Type B pancreatic cell (in vitro differentiated cells): ENCODE data around the gene THSD4. TPM values are rescaled to one million over a fixed set of nuclear protein-coding genes. Genes with fewer than 3 reads are reported as not detected.

Experiments used
- DNase-seq: peaks from one replicate; pipeline ENCODE4 v3.0.0; 2021; ENCODE audit warnings: mixed read lengths; ENCODE audit not compliant: unreplicated experiment; ENCODE audit errors: extremely low spot score
- H3K27ac Mint-ChIP-seq: 2 replicates; pipeline ENCODE4 v1.8.0; 2021; ENCODE audit warnings: mild to moderate bottlenecking, mixed read lengths
- H3K27me3 Mint-ChIP-seq: 2 replicates; pipeline ENCODE4 v1.8.0; 2021; ENCODE audit warnings: mixed read lengths
- H3K36me3 Mint-ChIP-seq: 2 replicates; pipeline ENCODE4 v1.8.0; 2021; ENCODE audit warnings: mixed read lengths
- H3K4me1 Mint-ChIP-seq: one replicate; pipeline ENCODE4 v1.8.0; 2021; ENCODE audit warnings: mixed read lengths; ENCODE audit not compliant: unreplicated experiment
- H3K4me3 Mint-ChIP-seq: 2 replicates; pipeline ENCODE4 v1.8.0; 2021; ENCODE audit warnings: mild to moderate bottlenecking, mixed read lengths
- H3K9me3 Mint-ChIP-seq: 2 replicates; pipeline ENCODE4 v1.8.0; 2021; ENCODE audit warnings: mixed read lengths
- total RNA-seq: library from RNA; stranded (reverse); gene quantifications from 2 replicates; pipeline ENCODE4 v1.2.1, GENCODE V29; 2021; ENCODE audit warnings: low replicate concordance
- TF ChIP-seq, protein P1 (sequence below): fragments of 200-600 bp; sonication (generic); conservative IDR thresholded peaks from 2 replicates; pipeline ENCODE4 v1.5.0; 2021; ENCODE audit warnings: antibody characterized with exemption, mild to moderate bottlenecking

The THSD4 gene
- total RNA-seq, 1 donor from 2014 or later: 43.3 TPM

DNA sequence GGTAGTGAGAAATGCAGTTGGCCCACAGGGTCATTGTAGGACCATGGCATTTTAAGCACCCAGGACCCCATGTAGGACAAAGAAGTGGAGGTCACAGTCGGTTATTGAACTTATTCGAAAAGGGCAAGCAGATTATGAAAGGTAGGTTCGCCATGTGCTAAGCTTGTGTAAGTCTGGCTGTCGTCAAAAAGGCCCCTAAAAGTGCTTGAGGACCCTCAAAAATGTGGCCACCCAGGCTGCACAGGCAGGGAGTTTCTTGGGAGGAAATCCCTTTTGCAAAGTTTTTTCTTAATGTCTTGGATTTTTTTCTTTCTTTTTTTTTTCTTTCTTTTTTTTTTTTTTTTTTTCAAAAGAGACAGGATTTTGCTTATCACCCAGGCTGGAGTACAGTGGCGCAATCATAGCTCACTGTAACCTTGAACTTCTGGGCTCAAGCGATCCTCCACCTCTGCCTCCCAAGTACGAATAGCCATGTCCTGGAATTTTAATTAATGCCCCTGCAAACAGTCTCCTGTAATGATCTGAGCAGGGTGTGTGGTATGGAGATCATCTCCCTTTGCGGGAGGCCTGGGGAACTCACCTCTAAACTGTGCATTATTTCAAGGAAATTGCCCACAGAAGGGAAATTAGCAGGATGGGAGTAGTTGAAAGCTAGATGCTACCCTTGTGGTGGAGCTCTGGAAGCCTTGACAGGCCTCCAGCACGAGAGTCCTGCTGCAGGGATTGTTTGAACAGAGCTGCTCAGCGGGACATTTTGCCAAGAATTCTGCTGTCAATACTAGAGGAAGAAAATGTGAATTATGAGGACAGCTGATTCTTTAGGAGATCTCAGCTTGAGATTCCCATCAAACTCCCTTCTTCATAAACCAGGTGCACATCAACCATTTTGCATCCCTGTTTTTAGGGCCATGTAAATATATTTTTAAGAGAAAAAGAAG, 28.4 kb downstream of the THSD4 start:
- Mint-ChIP-seq H3K27ac (no peak overlapping the region), H3K9me3 (peaks cover 5% of the 10 kb centered on the region), H3K36me3 (peaks cover 4% of the 10 kb centered on the region), H3K27me3 (no peaks in the 10 kb centered on the region), H3K4me3 (no peak overlapping the region), H3K4me1 (peaks cover 19% of the 10 kb centered on the region)
- TF ChIP-seq, protein P1, sequence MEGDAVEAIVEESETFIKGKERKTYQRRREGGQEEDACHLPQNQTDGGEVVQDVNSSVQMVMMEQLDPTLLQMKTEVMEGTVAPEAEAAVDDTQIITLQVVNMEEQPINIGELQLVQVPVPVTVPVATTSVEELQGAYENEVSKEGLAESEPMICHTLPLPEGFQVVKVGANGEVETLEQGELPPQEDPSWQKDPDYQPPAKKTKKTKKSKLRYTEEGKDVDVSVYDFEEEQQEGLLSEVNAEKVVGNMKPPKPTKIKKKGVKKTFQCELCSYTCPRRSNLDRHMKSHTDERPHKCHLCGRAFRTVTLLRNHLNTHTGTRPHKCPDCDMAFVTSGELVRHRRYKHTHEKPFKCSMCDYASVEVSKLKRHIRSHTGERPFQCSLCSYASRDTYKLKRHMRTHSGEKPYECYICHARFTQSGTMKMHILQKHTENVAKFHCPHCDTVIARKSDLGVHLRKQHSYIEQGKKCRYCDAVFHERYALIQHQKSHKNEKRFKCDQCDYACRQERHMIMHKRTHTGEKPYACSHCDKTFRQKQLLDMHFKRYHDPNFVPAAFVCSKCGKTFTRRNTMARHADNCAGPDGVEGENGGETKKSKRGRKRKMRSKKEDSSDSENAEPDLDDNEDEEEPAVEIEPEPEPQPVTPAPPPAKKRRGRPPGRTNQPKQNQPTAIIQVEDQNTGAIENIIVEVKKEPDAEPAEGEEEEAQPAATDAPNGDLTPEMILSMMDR: no peak
- DNase-seq: no peak

DNA sequence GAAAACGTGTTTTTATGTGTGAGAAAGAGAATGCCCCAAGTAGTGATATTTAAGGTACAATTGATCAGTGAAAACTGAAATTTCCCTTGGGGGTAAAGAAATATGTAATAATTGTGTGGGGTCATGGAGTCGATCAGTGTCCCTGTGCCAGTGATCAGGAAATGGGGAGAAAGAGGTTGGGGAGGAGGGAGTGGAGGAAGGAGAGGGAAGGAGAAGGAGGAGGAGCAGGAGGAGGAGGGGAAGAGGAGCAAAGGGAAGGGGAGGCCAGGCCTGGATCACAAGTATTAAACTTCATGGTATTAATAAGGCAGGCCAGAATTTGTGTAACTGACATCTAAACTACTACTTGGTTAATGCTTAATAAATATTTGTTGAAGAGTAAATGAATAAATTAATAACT, 30.4 kb downstream of the THSD4 start:
- peaks cover 4% of the 10 kb centered on the region for H3K36me3 Mint-ChIP-seq
- H3K4me3 Mint-ChIP-seq: no peak overlapping the region
- H3K27me3 Mint-ChIP-seq: no peaks in the 10 kb centered on the region
- DNase-seq: no peak
- peaks cover 29% of the 10 kb centered on the region for H3K4me1 Mint-ChIP-seq
- TF ChIP-seq, protein P1: no peak
- no peak overlapping the region for H3K27ac Mint-ChIP-seq
- no peaks in the 10 kb centered on the region for H3K9me3 Mint-ChIP-seq

DNA sequence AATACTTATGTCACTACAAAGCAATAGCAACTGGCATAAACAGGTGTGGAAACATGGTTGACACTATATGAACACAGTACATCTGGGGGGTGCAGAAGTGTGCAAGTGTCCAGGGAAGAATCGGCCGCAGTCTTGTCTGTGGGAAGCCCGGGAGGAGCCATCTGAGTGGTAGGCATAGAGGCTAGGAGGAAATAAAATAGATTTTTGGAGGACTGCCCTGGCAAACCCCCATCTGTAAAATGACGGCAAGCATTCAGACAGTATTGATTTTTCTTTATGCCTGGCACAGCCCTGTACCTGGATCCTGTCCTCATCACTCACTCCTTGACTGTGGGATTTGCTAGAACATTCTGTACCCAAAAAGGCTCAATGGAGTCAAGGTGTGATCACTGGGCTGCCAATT, 31.3 kb downstream of the THSD4 start:
- peaks cover 4% of the 10 kb centered on the region for H3K36me3 Mint-ChIP-seq
- H3K4me1 Mint-ChIP-seq: peaks cover 29% of the 10 kb centered on the region
- H3K27ac Mint-ChIP-seq: no peak overlapping the region
- no peak for DNase-seq
- H3K9me3 Mint-ChIP-seq: no peaks in the 10 kb centered on the region
- TF ChIP-seq, protein P1: no peak
- H3K27me3 Mint-ChIP-seq: no peaks in the 10 kb centered on the region
- H3K4me3 Mint-ChIP-seq: no peak overlapping the region

DNA sequence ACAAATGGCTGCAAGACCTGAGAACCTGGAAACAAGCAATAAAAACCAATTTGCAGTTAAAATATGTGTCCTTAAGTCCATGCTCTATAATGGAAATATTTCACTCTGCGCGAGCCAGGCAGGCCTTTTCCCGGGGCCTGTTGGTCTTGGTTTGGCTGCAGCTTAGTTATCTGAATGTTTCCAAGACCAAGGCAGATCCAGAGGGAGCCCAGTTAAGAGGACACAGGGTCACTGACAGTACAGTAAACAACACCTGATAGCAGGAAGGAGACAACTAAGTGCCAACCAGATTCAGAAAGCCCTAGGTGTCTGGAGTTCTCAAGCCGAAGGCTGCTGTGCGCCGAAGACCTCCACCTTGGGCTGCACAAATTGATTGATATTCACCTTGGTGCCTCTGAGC, 32.8 kb downstream of the THSD4 start:
- TF ChIP-seq, protein P1: no peak
- H3K4me3 Mint-ChIP-seq: no peak overlapping the region
- H3K27ac Mint-ChIP-seq: no peak overlapping the region
- peaks cover 25% of the 10 kb centered on the region for H3K4me1 Mint-ChIP-seq
- peaks cover 4% of the 10 kb centered on the region for H3K36me3 Mint-ChIP-seq
- no peak for DNase-seq
- no peaks in the 10 kb centered on the region for H3K27me3 Mint-ChIP-seq
- H3K9me3 Mint-ChIP-seq: no peaks in the 10 kb centered on the region

DNA sequence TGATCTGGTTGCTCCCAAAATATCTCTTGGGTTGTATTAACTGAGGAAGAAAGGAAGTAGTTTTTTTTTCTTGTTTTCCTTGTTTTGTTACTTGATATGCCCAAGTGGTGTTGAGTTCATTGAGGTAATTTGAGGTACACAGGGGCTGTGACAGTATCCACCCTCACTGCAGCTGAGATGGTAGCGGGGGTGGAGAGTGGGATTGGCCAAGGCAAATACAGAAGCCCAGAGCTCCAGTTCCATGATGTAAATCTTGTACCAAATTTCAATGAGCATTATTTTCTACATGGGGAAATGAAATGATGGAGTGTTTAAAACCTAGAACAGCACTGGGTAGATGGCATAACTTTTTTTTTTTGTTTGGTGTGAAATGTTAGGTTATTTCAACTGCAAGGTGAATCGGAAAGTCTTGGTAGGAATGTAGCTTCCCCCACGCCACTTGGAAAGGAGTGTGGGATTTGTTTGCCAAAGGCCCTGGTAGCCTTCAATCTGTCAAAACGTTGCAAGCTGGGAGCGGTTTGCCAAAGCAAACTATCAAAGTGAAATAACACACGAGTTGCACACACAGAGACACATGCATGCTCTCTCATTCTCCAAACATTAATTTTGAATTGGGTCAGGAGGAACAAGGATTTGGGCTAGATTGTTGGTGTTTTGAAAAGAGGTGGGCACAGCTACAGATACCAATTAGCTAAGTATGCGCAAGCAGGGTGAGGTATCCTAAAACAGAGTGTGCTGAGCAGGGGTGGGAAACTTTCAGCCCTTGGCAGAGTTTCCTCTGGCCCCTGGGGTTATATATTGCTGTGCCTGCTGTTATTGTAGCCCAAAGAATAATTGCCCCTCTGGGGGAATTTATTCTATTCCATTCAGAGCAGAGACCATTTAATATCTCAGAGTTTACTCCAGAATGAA, 34.6 kb downstream of the THSD4 start:
- no peaks in the 10 kb centered on the region for H3K9me3 Mint-ChIP-seq
- no peaks in the 10 kb centered on the region for H3K36me3 Mint-ChIP-seq
- H3K27ac Mint-ChIP-seq: no peak overlapping the region
- DNase-seq: no peak
- no peak overlapping the region for H3K4me3 Mint-ChIP-seq
- H3K4me1 Mint-ChIP-seq: peaks cover 15% of the 10 kb centered on the region
- no peaks in the 10 kb centered on the region for H3K27me3 Mint-ChIP-seq
- TF ChIP-seq, protein P1: no peak
